GM13976 (cell line): Measurements from ENCODE around the gene AIFM3.

Experiments
- DNase-seq: peaks from one replicate; pipeline ENCODE4 v3.0.0; 2012; ENCODE audit warnings: low spot score
- CTCF ChIP-seq: IDR thresholded peaks from 2 replicates; pipeline ENCODE4 v1.5.1; 2012; ENCODE audit warnings: borderline replicate concordance, mild to moderate bottlenecking; ENCODE audit not compliant: insufficient read depth; ENCODE audit errors: extremely low read depth, missing control alignments, control extremely low read depth
- in situ Hi-C: fragments of 300-500 bp; cut with MboI; formaldehyde crosslinking; loops from one replicate; pipeline ENCODE4 v1.12.0; 2022; ENCODE audit warnings: low sequenced_read_pairs, mixed read lengths, inconsistent platforms; ENCODE audit not compliant: unreplicated experiment

The AIFM3 gene

GRCh38 chr22:20943104-20943933 is 23.7 kb upstream of the AIFM3 start:
- DNase-seq, result no peak

GRCh38 chr22:20944042-20944441 is 23.0 kb upstream of the AIFM3 start:
- DNase-seq, result no peak
- TF ChIP-seq CTCF, result no peak
- in situ Hi-C loops, result no loop called here

More at GRCh38 chr22:20943104-20943933, 23.7 kb upstream of the AIFM3 start:
- no peak for TF ChIP-seq CTCF
- in situ Hi-C loops, result no loop called here

- no peak for DNase-seq
- in situ Hi-C loops, result no loop called here
- TF ChIP-seq CTCF, result no peak
These were observed 21.5 kb upstream of the AIFM3 start for GRCh38 chr22:20945578-20945934.

- TF ChIP-seq CTCF, result no peak
- in situ Hi-C loops, result no loop called here
These were observed 20.7 kb upstream of the AIFM3 start for GRCh38 chr22:20946080-20946986.

GRCh38 chr22:20946991-20947390 is 20.1 kb upstream of the AIFM3 start:
- no peak for TF ChIP-seq CTCF
- in situ Hi-C loops, result no loop called here
- DNase-seq, result no peak

More at GRCh38 chr22:20946080-20946986, 20.7 kb upstream of the AIFM3 start:
- DNase-seq, result no peak

- in situ Hi-C loops, result no loop called here
- DNase-seq, result no peak
- no peak for TF ChIP-seq CTCF
These were observed 18.6 kb upstream of the AIFM3 start for GRCh38 chr22:20948450-20948849.
